A673 (cell line): ENCODE data around the gene ARMCX1.

Experiments
- EZH2 ChIP-seq: fragments of 200-600 bp; sonication (generic); IDR thresholded peaks from 2 replicates; pipeline ENCODE4 v1.6.1; 2017; ENCODE audit warnings: borderline replicate concordance, low read depth, mild to moderate bottlenecking, mixed read lengths, antibody characterized with exemption, low read length; ENCODE audit not compliant: poor library complexity, severe bottlenecking
- TF ChIP-seq, protein P1 (sequence below): fragments of 300-800, 200-600 bp; sonication (generic); conservative IDR thresholded peaks from 2 replicates; pipeline ENCODE4 v1.5.1; 2017; ENCODE audit warnings: low read depth, mild to moderate bottlenecking, antibody characterized with exemption, low read length, moderate library complexity, mixed read lengths

GRCh38 chrX:101507372-101507771 lies 43.0 kb upstream of the ARMCX1 start:
- TF ChIP-seq EZH2: no peak
- TF ChIP-seq, protein P1, sequence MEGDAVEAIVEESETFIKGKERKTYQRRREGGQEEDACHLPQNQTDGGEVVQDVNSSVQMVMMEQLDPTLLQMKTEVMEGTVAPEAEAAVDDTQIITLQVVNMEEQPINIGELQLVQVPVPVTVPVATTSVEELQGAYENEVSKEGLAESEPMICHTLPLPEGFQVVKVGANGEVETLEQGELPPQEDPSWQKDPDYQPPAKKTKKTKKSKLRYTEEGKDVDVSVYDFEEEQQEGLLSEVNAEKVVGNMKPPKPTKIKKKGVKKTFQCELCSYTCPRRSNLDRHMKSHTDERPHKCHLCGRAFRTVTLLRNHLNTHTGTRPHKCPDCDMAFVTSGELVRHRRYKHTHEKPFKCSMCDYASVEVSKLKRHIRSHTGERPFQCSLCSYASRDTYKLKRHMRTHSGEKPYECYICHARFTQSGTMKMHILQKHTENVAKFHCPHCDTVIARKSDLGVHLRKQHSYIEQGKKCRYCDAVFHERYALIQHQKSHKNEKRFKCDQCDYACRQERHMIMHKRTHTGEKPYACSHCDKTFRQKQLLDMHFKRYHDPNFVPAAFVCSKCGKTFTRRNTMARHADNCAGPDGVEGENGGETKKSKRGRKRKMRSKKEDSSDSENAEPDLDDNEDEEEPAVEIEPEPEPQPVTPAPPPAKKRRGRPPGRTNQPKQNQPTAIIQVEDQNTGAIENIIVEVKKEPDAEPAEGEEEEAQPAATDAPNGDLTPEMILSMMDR: no peak
